Stromal cell of bone marrow (primary cell): ENCODE results near the gene NRF1.
"Not testable (repeated sequence)": the region's sequence is repeated elsewhere in the genome, so short reads cannot be mapped to it uniquely, and the experiment has no call there.

Experiments used
- DNase-seq: peaks from one replicate; pipeline ENCODE4 v3.0.0-alpha.2; 2012; ENCODE audit warnings: low read depth

NRF1 gene

DNA sequence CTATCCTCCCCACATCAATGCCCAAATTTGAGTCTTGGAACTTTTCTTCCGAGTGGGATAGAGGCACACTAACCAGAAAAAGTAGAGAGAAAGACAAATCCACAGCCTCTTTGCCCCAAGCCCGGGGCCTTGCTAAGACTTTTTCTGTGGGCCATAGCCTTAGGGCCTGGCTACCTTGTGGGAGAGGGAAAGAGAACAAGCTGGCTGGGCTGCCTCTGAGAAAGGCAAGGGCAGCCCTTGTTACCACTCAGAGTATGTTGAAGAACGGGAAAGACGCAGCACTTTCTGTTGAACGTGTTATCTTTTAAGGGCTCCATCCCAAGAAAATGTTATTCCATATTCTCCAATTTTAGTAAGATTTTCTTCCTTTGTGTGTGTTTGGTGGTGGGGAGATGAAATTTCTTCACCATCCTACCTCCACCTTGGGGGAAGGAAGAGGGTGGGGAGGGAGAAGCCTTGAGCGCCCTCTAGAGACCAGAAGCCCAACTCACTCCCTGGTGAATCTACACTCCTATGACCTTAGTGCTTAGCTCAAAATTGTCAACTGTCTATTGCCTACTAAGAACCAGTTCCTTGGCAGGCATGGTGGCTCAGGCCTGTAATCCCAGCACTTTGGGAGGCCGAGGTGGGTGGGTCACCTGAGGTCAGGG, 3.9 kb upstream of the NRF1 start:
- no peak for DNase-seq

DNA sequence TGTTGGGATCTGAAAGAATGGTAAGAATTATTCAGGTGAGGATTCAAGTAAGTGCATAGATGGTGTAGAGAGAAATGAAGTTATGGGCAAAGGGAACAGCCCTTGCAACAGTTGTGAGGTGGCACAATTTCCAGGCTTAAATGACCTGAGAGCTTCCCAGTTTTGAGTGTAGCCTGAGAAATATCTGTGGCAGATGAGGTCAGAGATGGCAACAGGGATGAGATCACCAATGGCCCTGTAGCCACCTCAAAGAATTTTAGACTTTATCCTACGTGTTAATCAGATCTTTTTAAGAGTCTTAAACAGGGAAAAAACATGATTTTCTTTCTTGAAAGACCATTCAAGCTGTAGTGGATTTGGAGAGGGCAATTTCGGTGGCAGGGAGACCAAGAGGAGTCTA, 1.9 kb upstream of the NRF1 start:
- DNase-seq = no peak

DNA sequence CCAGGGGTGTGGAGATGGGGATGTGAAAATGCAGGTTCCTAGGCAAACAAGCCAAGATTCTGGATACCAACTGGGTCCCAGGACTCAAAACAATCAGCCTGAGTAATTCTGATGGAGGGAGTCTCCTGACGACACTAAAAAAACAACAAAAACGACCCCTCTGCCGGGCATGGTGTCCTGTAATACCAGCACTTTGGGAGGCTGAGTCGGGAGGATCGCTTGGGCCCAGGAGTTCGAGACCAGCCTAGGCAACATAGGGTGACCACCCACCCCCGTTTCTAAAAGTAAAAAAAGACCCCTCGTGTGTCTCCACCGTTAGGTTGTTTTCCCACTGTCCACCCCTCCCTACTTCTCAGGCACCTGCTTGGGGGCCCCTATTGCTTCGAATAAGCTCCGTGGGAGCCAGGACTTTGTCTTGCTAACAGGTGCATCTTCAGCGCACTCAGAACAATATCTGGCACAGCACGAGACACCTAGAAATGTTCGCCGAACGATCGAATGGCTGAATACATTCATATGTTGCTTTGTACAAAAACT, 743 bp upstream of the NRF1 start:
- no peak for DNase-seq

DNA sequence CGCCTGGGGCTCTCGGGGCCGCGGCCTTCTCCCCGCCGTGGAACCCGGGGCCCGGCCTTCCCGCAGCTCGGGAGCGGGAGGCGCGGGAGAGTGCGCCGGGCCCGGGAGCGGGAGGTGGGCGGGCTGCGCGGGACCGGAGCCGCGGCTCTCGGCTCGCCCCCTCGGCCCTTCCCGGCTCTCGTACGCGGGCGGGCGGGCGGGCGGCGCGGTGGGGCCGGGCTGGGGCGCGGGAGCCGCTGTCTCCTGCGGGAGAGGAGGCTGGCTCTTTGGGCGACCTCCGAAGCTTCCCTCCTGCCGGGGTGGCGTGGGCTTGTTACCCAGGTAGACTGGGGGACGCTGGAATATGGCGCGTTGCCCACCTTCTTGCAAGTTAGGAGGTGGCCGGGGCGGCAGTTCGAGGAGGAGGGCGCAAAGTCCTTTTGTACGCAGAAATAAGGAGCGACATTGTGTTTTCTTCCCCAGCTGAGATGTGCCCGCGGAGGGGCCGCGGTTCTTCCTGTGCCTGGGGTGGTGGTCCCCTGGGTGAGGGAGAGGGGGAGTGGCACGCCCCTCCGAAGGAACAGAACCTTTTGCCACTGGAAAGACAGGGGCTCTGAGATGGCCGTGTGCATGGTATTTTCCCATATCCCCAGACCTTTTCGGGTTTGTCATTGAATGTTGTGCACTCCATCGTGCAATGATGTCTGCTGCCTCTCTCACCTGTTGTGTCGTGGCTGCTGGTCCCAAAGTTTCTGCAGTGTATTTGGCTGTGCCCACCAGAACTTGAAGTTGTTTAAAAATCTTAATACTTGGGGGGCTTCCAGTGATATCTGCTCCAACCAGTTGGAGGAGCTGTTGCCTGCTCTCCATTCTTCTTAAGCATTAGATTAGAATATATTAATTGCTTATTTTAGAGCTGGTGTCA, 844 bp downstream of the NRF1 start:
- DNase-seq = no peak

DNA sequence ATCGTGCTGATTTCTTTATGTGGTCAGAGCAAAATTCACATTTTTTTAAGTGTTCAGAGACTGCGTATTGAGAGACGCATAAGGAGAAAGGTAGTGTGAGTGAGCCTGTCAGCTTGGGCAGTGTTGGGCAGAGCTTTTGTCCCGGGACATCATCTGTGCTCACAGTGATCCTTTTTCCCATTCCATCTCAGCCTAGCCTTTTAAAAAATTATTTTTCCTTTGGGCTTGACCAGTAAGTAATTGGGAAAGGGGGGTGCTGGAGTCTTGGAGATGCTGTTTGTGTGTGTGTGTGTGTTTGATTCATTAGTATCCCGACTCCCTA, 1.5 kb downstream of the NRF1 start:
- DNase-seq = no peak

DNA sequence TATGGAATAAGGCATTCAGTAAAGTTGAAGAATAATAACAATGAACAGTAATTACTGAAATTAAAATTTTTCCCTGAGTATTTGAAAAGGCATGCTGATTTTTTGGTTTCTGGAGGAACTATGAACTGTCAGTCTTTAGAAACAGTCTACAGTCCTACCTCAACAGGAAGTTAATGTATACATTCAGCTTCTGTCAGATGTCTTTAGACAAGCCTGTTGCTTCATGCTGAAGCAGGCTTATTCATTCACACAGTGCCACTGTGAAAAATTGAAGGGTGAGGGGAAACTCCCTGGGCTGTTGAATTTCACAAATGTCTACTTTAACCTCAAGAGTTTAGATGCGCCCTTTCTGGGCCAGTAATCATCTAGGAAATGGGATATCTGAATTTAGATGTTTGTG, 3.5 kb downstream of the NRF1 start:
- DNase-seq = no peak

DNA sequence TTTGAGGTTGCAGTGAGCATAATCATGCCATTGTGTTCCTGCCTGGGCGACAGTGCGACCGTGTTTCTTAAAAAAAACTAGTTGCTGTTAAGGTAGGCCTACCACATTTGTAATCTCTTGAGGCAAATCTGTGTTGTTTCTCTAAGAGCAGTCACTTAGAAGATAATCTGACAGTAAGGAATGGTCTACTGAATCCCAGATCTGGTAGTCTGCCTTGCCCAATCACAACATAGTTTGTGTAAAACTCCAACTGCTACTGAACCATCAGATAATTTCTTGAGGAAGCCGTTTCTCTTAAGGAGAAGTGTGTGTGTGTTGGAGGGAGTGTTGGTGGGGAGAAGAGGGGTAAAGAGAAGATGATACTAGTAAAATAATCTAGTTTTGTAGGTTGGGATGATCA, 5.0 kb downstream of the NRF1 start:
- DNase-seq = no peak

DNA sequence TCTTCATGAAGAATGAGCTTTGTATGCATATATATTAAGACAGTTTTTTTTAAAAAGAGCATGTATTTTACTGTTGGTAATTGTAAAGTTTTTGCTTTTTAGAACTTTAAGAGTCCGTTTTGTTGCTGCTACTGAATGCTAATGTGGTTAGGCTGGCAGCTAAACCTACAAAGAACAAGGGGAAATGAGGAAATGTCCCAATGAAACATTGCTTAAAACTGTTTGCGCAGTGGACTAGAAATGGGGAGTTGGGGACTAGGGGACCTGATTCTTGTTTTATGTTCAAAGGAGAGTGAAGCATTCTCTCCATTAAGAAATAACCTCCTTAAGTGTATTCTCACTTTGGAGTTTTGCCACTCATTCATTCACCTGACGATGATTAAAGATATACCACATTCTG, 5.7 kb downstream of the NRF1 start:
- no peak for DNase-seq

DNA sequence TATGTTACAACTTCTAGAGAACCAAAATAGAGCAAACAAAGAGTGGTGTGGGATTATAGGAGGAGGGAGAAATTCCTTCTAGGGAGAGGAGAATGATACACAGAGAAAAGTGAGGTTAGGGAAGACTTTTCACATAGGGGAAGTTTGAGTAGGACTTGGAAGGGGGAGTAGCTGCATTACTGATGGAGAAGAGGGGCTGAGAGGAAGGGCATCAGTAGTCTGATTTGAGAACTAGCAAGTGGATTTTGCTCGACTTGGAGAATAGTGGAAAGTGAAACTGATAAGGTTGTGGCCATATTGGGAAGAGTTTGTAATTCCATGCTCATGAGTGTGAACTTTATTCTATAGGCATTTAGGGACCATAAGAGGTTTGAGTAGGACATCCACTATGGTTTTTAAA, 6.1 kb downstream of the NRF1 start:
- no peak for DNase-seq

DNA sequence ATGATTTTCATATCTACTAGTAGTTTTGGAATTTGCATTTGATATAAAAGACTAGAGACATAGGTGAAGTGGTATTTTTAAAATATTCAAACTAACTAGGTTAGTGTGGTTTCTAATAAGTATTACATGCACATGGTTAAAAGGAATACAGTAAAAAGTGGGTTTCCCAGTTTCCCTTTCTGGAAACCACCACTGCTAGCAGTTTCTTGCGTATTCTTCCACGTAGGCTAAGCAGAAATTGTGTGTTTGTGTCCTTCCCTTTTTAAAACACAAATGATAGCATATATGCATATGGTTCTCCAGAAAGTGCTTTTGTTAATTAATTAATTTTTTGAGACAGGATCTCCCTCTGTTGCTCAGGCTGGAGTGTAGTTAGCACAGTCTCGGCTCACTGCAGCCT, 15.4 kb downstream of the NRF1 start:
- no peak for DNase-seq

DNA sequence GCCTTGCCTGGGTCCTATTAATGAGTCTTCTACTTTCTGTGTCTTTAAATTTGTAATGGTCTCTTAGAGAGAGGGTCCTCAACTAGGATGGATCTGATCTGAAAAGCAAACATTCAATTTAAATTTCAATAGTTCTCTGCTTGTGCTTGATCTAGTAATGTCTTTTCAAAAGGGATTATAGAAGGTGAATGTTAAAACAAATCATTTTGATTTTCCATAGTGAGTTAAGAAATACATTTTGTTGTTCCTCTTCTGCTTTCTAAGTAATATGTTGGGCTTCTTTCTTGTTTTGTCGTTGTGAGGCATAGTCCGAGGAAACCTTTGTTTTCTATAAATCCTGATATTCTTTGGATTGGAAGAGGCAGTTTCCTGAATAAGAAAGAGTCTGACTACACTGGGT, 18.8 kb downstream of the NRF1 start:
- no peak for DNase-seq

DNA sequence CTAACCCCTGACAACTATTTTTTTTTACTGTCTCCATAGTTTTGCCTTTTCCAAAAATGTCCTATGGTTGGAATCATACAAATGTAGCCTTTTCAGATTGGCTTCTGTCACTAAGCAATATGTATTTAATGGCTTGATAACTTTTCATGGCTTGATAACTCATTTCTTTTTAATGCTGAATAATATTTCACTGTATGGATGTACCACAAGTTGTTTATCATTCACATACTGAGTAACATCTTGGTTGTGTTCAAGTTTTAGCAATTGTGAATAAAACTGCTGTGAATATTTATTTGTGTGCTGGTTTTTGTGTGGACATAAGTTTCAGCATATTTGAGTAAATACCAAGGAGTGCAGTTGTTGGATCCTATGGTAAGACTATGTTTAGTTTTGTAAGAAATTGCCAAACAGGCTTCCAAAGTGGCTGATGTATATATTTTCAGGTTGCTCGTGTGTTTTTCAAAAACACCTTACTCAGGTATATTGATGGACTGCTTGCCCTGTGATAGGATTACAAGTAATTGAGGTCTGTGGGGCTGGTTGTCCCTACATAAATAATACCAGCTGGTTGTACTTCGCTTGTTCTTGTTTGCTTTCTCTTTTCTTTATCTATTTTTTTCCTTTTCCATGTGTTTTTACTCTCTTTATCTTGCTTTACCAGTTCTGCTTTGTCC, 23.0 kb downstream of the NRF1 start:
- no peak for DNase-seq

DNA sequence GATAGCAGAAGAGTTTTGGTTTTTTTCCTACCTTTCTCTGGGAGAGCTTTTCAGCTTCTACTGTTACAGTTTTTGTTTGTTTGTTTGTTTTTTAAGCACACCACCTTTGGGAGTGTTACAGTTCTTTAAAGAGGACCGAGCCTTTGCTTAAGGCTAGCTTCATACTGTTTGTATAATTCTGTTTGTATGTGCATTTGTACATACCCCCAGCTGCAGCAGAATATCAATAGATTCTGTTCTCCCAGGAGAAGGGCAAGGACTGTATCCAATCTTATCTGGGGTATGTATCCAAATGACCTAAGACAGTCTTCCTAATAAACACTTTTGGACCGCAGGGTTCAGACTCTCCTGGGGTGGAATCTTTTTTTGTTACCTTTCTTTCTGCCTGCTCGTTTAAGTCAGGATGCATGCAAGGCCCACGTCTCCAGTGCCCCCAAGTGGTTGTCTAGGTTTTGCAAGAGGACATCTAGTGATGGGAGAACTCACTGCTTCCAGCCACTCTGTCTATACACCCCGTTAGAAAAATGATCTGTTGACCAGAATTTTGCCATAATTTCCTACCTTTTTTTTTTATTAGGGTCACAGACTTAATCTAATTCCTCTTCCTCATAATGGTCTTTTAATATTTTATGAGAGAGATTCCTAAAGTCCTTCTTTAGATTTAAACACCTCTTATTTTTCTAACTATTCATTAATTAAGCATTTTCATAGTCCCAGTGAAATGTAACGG, 23.9 kb downstream of the NRF1 start:
- peak; percentile 65 for DNase-seq

DNA sequence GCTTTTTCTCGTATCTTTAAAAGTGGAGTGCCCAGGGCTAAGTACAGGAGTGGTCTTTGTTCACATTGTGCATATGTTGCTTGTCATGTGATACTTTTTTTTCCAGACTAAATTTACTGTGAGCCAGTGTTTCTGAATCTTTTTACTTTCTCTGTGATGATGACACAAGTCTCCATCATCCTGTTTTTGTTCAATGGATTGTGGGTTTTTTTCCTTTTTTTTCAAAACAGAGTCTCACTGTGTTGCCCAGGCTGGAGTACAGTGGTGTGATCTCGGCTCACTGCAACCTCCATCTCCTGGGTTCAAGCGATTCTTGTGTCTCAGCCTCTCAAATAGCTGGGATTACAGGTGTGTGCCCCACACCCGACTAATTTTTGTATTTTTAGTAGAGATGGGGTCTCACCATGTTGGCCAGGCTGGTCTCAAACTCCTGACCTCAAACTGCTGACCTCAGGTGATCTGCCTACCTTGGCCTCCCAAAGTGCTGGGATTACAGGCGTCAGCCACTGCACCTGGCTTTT, 24.6 kb downstream of the NRF1 start:
- not testable (repeated sequence) for DNase-seq

DNA sequence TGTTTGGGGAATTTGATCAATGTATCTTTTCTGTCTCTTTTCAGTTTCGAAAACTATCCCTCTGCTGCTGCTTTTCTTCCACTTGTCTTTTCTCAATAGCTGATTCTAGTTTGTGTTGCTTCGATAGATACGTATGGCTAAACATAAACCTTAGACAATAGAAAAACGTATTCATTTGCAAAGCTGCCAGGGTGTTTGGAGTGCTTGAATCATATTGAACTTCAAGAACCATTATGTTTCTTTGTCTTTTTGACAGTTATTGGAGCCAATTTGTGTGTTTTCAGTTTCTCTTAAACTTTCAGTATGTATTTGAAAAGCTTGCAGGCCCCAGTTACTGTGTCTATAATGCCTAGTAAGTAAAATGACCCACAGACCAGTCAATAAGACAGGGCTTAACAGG, 25.1 kb downstream of the NRF1 start:
- no peak for DNase-seq

DNA sequence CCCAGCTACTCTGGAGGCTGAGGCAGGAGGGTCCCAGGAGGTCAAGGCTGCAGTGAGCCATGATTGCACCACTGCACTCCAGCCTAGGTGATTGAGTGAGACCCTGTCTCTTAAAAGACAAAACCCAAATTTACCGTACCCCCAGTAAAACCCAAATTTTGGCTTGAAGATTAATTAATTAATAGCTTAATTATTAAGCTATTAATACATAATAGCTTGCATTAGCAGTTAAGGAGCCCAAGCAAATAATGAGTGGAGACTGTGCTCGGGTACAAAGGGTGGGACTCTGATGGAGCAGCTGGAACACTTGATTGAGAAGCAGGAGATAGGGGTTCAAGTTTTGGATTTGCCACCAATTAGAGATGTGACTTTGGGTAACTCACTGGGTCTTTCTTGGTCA, 28.9 kb downstream of the NRF1 start:
- DNase-seq = no peak

DNA sequence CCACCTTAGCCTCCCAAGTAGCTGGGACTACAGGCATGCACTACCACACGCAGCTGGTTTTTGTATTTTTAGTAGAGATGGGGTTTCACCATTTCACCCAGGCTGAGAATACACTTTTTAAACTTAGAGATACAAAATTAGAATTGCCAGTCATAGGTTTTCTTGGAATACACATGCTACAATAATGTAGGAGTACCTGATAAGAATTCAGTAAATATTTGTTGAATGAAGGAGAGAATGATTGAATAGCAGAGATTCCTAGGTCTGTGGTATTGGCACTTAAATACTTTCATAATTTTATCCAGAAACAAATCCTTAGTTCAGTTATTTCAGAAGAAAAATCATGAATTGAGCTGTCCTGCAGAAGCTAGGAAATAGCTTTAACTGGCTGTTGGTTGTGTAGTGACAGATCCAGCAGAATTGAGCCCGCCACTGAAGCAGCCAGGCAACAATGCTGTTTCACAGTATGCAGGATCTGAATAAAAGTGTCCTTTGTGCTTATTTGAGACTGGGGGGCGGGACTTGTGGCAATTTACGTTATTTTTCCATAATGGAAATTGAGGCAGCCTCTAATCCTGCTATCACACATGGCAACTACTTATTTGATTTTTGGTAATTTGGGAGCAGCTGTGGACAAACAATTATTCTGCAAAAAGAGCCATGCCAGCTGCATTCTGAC, 31.5 kb downstream of the NRF1 start:
- no peak for DNase-seq

DNA sequence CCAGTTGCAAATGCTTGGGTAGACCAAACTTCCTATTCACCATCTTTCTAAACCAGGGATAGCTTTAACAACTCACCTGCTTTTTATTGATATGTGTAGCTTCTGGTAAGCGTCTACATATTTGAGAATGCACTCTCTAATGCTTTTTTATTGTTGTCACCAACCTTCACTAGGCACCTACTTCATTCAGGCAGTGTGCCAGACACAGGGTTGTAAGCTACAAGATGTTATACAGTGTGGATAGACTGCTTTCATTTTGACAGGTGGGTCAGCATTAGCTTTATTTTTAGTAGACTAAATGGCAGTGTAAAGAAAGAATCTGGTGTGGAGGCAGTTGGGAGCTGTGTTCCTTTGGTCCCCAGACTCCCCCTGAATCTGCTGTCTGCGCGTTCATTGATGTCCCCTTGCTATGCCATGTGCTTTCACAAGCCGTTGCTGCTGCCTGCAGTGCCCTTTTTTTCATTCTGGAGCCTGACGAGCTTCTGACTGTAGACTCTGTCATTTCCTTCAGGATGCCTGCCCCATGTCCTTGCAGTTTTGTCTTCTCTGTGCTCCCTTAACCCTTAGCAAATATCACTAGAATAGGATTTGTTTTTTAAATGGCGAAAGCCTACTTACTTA, 32.1 kb downstream of the NRF1 start:
- no peak for DNase-seq

DNA sequence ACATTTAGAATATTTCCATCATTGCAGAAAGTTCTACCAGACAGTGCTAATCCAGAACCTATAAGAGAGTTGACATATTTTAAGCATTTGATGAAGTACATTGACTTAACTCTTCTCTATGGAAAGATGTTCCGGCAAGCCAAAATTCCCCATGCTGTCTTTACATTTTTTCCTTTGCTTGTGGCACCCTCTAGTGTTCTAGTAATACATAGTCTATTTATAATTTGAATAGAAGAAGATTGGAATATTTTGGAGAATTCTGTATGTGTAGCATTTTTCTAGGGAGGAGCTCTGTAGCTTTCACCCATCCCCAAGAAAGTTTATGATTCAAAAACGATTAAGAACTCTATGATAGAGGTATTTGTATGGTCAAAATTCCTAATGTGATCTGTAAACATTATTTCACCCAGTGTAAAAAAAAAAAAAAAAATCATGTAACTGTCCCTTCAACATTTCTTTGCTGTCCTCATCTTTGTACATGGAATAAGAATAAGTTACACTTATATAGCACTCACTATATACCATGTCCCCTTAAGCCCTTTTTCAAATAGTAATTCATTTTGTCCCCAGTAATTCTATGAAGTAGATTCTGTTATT, 33.2 kb downstream of the NRF1 start:
- DNase-seq = peak; percentile 28

DNA sequence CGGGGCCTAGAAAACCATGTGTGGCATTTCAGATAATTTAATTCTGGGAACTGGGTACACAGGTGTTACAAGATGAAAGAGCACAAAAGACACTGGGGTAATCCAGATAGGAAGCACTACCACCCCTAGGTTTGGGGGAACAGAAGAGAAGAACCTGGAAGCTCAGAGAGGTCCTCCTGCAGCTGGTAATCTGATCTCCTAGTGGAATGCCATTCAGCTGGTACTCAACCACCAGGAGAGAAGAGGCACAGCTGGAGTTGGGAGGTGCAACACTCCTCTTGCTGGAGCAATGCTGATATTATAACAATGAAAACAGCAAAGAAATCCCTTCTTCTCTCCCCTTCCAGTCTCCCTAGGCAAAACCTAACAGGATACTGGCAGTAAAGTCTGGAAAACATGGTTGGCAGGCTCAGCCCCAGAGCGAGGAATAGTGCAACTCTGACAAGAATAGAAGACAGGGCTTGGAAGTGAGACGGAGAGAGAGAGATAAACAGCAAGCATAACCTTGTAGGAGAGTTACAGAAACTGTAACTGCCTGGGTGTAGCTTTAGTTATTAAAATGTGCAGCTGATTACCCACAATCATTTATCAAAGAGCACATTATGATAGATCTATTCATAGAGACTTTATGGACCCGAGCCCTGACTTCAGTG, 35.0 kb downstream of the NRF1 start:
- DNase-seq = no peak
